OCI-LY7 (cell line): ENCODE results near the gene MKRN3. TPM values are rescaled to one million over a fixed set of nuclear protein-coding genes. Genes with fewer than 3 reads are reported as not detected.

ENCODE experiments used
- BruUV-seq: library from RNA; stranded (reverse); fragments of 400-500 nt; replicated peaks from 2 replicates; lab custom pipeline; 2021; lab: Mats Ljungman, UMichigan
- CTCF ChIA-PET: fragments of 300-600 bp; sonication (Branson Sonifier 250); formaldehyde crosslinking; loops from one replicate; lab custom pipeline; 2022; ENCODE audit warnings: antibody characterized with exemption; ENCODE audit not compliant: unreplicated experiment; lab: Charles Lee
- POLR2A ChIA-PET: fragments of 300-600 bp; sonication (Branson Sonifier 250); formaldehyde crosslinking; loops from one replicate; lab custom pipeline; 2022; ENCODE audit warnings: antibody characterized with exemption; lab: Charles Lee
- DNase-seq: peaks from one replicate; pipeline ENCODE4 v3.0.0-alpha.2; 2015; ENCODE audit warnings: low spot score
- H2AFZ ChIP-seq: fragments of 200-600 bp; sonication (generic), shearing (Covaris generic); 2 replicates; pipeline ENCODE4 v1.6.1; 2014; ENCODE audit warnings: mild to moderate bottlenecking, antibody characterized with exemption, low read length, moderate library complexity
- H3K27ac ChIP-seq: fragments of 200-600 bp; sonication (generic); 2 replicates; pipeline ENCODE4 v1.5.1; 2014; ENCODE audit warnings: mixed run types, low read depth, mild to moderate bottlenecking, moderate library complexity, low read length, inconsistent platforms; ENCODE audit not compliant: poor library complexity, severe bottlenecking
- H3K36me3 ChIP-seq: fragments of 200-600 bp; sonication (generic); 2 replicates; pipeline ENCODE4 v1.6.1; 2014; ENCODE audit warnings: mild to moderate bottlenecking, antibody characterized with exemption, low read length, moderate library complexity, mixed read lengths; ENCODE audit not compliant: insufficient read depth
- H3K4me1 ChIP-seq: fragments of 200-600 bp; sonication (generic); 2 replicates; pipeline ENCODE4 v1.5.1; 2014; ENCODE audit warnings: mild to moderate bottlenecking, low read length; ENCODE audit not compliant: insufficient read depth, poor library complexity, severe bottlenecking
- H3K4me2 ChIP-seq: fragments of 200-600 bp; sonication (generic); 2 replicates; pipeline ENCODE4 v1.6.1; 2014; ENCODE audit warnings: mild to moderate bottlenecking, low read length
- H3K4me3 ChIP-seq: fragments of 200-600 bp; sonication (generic); 2 replicates; pipeline ENCODE4 v1.5.1; 2014; ENCODE audit warnings: mild to moderate bottlenecking, low read depth, low read length; ENCODE audit not compliant: poor library complexity, severe bottlenecking
- H3K79me2 ChIP-seq: fragments of 200-600 bp; sonication (generic); 2 replicates; pipeline ENCODE4 v1.6.1; 2016; ENCODE audit warnings: low read depth, mild to moderate bottlenecking, low read length, moderate library complexity, mixed read lengths; ENCODE audit not compliant: insufficient read depth
- H3K9me2 ChIP-seq: fragments of 200-600 bp; sonication (generic); 2 replicates; pipeline ENCODE4 v1.6.1; 2016; ENCODE audit warnings: mild to moderate bottlenecking, low read length, mixed read lengths; ENCODE audit not compliant: insufficient read depth
- H3K9me3 ChIP-seq: fragments of 200-600 bp; sonication (generic); 2 replicates; pipeline ENCODE4 v1.6.1; 2014; ENCODE audit warnings: mild to moderate bottlenecking, mixed run types, low read length, mixed read lengths
- H4K20me1 ChIP-seq: fragments of 200-600 bp; sonication (generic); 2 replicates; pipeline ENCODE4 v1.6.1; 2014; ENCODE audit warnings: mild to moderate bottlenecking, antibody characterized with exemption, low read length, moderate library complexity, mixed read lengths; ENCODE audit not compliant: insufficient read depth
- CTCF ChIP-seq: fragments of 200-600 bp; sonication (generic); conservative IDR thresholded peaks from 2 replicates; pipeline ENCODE4 v1.5.1; 2014; ENCODE audit warnings: mild to moderate bottlenecking, antibody characterized with exemption, low read length, moderate library complexity, mixed read lengths
- EZH2phosphoT487 ChIP-seq: fragments of 200-600 bp; sonication (generic); IDR thresholded peaks from 2 replicates; pipeline ENCODE4 v1.6.1; 2018; ENCODE audit warnings: low read depth, borderline replicate concordance, mild to moderate bottlenecking, mixed run types, antibody characterized with exemption, low read length, moderate library complexity, mixed read lengths
- intact Hi-C: fragments of 100-400 bp; cut with micrococcal nuclease; formaldehyde crosslinking; loops from one replicate; pipeline ENCODE4 v1.10.0; 2022; ENCODE audit not compliant: unreplicated experiment
- total RNA-seq, 2 experiments: library from RNA; depleted of rRNA in 1 of 2; stranded (reverse); fragments of >200 nt in 1 of 2; shearing (Covaris generic) in 1 of 2; gene quantifications; 2 replicates each; pipeline ENCODE4 v1.2.3, GENCODE V29; 2014 to 2022

The MKRN3 gene
- total RNA-seq, 2 experiments from 2014 or later = not detected

GRCh38 chr15:23536659-23537058 lies 28.8 kb upstream of the MKRN3 start:
- no peak overlapping the region for H2AFZ ChIP-seq

GRCh38 chr15:23538648-23539047 lies 26.8 kb upstream of the MKRN3 start:
- no peak overlapping the region for H2AFZ ChIP-seq
- H3K9me2 ChIP-seq = no peaks in the 10 kb centered on the region
- H3K9me3 ChIP-seq = no peaks in the 10 kb centered on the region
- no peak overlapping the region for H3K27ac ChIP-seq
- no peak overlapping the region for H3K4me2 ChIP-seq
- intact Hi-C loops = no loop called here
- DNase-seq = no peak
- no TSS peak for BruUV-seq
- H4K20me1 ChIP-seq = no peaks in the 10 kb centered on the region
- no peaks in the 10 kb centered on the region for H3K36me3 ChIP-seq
- CTCF ChIA-PET = no interaction called here
- no peak overlapping the region for H3K4me3 ChIP-seq
- TF ChIP-seq CTCF (no peak), EZH2phosphoT487 (no peak)
- no peaks in the 10 kb centered on the region for H3K79me2 ChIP-seq
- POLR2A ChIA-PET = no interaction called here
- no peaks in the 10 kb centered on the region for H3K4me1 ChIP-seq

More at GRCh38 chr15:23536659-23537058, 28.8 kb upstream of the MKRN3 start:
- CTCF ChIA-PET = no interaction called here
- no peak overlapping the region for H3K4me2 ChIP-seq
- POLR2A ChIA-PET = no interaction called here
- intact Hi-C loops = no loop called here
- no TSS peak for BruUV-seq
- no peaks in the 10 kb centered on the region for H3K4me1 ChIP-seq
- no peak overlapping the region for H3K27ac ChIP-seq
- H3K79me2 ChIP-seq = no peaks in the 10 kb centered on the region
- H3K9me3 ChIP-seq = no peaks in the 10 kb centered on the region
- no peak for DNase-seq
- no peak overlapping the region for H3K4me3 ChIP-seq
- H4K20me1 ChIP-seq = no peaks in the 10 kb centered on the region
- no peak for TF ChIP-seq CTCF
- no peak for TF ChIP-seq EZH2phosphoT487
- H3K36me3 ChIP-seq = no peaks in the 10 kb centered on the region
- H3K9me2 ChIP-seq = no peaks in the 10 kb centered on the region

GRCh38 chr15:23539892-23540291 lies 25.6 kb upstream of the MKRN3 start:
- POLR2A ChIA-PET = no interaction called here
- BruUV-seq = no TSS peak

More at GRCh38 chr15:23539892-23540291, 25.6 kb upstream of the MKRN3 start:
- CTCF ChIA-PET = no interaction called here
- no peak for DNase-seq
- Histone ChIP-seq H2AFZ (no peak overlapping the region), H3K9me3 (no peaks in the 10 kb centered on the region), H3K36me3 (no peaks in the 10 kb centered on the region), H4K20me1 (no peaks in the 10 kb centered on the region), H3K79me2 (no peaks in the 10 kb centered on the region), H3K4me3 (no peak overlapping the region), H3K4me1 (no peaks in the 10 kb centered on the region), H3K27ac (no peak overlapping the region), H3K9me2 (no peaks in the 10 kb centered on the region), H3K4me2 (no peak overlapping the region)
- TF ChIP-seq EZH2phosphoT487 (no peak), CTCF (no peak)
- intact Hi-C loops = no loop called here
